Globus pallidus (tissue), 1 donor: ENCODE data around the gene C6.
"Not testable (repeated sequence)": the region's sequence is repeated elsewhere in the genome, so short reads cannot be mapped to it uniquely, and the experiment has no call there.

ENCODE experiments used
- DNase-seq: peaks from one replicate; pipeline ENCODE4 v3.0.0-alpha.2; 2015; ENCODE audit warnings: low spot score

The C6 gene

DNA sequence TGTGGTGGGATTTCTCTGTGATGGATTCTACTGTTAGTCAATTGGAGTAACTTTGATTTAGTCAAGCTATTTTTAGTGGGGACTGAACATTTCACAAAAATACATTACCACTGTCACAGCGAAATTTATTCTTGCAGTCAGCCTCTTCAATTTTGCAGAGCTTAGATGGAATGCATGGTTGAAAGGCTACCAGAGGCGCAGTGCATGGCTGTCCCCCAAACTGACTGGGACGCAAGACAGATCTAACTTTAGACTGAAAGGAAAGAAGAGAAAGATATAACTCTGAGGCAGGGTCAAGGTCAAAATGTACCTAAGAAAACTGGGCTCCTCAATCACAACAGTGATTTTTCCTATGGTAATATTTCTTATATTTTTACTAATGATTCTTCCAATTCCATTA is 13.7 kb downstream of the C6 start:
- no peak for DNase-seq

DNA sequence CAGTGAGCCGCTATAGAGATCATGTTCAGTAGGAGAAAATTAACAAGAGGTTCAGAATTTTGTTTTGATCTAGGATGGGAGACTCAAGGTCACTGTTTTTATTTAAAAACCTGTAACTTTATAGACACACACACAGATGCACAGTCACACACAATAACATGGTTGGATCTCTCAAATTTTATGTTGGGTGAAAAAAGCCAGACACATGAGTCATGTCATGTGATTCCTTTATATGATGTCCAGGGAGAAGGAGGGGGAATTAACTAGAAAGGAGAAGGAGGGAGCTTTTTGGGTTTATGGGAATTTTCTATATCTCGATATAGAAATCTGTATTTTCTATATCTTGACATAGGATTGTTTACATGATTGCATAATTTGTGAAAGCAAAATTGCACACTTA is 17.1 kb downstream of the C6 start:
- no peak for DNase-seq

DNA sequence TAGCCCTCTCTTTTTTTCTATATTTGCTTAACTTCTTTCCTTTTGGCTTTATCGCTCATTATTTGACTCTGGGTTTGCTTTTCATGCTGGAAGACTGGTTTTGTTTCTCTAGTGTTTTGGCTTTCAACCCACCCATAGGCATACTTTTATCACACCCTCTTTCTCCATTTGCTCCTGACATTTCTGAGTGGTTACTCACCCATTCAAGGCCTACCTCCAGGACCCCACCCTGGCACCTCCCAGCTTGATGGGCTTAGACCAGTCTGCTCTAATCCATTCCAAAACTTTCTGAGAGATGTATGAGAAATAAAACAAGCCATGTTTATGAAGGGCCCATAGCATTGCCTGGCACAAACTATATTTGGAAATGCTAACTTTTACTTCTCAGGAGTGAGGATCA is 18.1 kb downstream of the C6 start:
- DNase-seq, result no peak

DNA sequence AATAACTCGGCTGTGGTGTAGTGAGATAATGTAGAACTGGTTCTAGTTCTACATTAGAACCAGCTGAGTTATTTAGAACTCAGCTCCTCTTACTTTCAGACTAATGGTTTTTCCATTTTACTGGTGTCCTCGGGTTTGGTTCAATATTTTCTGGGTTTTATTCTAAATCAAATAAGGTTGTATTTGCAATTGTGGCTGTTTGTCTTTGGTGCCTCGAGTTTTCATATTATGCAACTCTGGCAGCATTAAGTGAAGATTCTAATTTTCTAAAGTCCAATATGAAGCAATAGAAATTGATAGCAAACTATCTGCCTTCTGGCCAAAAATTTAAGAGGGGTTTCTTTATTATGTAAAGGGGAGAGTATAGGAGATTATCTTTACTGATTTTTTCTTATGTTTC is 19.0 kb downstream of the C6 start:
- DNase-seq, result no peak

DNA sequence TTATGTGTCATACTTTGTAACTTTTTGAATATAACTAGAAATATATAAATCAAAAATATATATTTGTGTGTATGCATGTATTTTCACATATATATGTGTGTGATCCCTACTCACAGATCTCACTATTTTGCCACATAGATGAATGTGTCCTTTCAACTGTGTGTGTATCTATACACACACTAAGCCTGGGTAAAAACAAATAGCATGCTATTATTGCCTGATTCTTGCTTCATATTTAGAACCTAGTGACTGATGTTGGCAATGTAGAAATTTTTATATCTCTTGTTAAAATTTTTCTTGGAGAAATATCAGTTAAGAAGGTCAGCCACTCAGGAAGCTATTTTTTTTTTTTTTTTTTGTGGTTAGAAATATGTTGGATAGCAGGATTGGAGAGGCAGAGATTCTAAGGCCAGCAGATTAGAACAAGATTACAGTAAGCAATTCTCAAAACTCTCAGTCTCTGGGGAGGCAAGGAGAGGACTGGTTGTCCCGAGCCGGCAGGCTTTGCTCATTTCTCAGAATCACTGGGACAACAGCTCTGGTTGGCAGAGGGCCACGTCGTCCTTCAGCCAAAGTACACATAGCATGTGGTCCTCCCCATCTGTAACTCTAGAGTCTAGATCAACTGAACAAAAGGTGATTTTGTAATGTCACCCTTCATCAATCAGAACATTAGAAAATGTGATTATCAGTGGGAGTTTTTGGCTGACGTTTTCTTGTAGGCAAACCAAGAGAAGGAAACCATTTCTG is 19.7 kb downstream of the C6 start:
- peak; percentile 33 for DNase-seq

DNA sequence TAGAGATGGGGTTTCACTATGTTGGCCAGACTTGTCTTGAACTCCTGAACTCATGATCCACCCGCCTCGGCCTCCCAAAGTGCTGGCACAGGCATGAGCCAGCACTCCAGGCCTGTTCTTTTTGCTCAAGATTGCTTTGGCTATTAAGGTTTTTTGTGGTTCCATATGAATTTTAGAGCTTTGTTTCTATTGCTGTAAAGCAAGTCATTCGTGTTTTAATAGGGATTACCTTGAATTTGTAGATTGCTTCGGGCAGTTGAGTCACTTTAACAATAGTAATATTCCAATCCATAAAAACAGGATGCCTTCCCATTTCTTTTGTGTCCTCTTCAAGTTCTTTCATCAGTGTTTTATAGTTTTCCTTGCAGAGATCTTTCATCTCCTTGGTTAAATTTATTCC is 22.1 kb downstream of the C6 start:
- no peak for DNase-seq

DNA sequence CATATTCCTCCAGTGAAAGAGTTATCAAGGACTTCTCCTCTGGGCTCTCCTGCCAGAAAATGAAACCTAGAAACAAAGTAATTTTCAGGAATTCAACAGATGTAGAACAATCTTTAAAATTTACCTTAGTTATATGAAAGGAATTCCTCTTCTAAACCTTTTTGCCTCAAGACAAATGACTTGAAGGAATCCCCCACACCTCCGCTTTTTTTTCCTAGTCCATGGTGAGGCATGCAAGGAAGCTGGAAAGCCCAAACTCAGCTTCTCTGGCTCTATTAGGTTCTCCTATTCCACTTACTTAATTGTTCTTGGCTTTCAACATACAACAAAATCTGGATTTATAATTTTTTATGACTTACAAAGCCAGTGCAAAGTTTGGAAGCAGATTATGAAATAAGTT is 27.2 kb downstream of the C6 start:
- DNase-seq, result no peak

DNA sequence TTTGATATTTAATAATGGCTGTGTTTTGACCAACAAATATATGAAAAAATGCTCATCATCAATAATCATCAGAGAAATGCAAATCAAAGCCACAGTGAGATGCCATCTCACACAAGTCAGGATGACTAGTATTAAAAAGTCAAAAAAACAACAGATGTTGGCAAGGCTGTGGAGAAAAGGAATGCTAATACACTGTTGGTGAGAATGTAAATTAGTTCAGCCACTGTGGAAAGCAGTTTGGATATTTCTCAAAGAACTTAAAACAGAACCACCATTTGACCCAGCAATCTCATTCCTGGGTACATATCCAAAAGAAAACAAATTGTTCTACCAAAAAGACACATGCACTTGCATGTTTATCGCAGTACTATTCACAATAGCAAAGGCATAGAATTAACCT is 30.0 kb downstream of the C6 start:
- DNase-seq, result not testable (repeated sequence)

DNA sequence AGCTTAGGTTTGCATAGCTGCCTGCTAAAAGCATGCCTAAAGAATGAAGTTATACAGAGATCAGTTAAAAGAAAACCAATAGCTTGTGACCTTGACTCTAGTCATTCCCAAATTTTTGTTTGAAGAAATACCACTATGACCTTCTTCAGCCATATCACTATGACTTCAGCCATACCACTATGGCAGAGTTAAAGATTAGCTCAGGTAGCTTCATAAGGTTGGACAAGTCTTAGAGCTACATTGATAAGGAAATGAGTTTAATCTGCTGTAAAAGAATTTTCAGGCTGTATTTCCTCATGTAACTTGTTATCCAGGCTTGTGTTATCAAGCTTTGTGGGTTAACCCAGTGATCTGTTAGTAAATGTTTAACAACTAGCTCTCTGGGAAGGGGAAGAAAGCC is 30.7 kb downstream of the C6 start:
- no peak for DNase-seq

DNA sequence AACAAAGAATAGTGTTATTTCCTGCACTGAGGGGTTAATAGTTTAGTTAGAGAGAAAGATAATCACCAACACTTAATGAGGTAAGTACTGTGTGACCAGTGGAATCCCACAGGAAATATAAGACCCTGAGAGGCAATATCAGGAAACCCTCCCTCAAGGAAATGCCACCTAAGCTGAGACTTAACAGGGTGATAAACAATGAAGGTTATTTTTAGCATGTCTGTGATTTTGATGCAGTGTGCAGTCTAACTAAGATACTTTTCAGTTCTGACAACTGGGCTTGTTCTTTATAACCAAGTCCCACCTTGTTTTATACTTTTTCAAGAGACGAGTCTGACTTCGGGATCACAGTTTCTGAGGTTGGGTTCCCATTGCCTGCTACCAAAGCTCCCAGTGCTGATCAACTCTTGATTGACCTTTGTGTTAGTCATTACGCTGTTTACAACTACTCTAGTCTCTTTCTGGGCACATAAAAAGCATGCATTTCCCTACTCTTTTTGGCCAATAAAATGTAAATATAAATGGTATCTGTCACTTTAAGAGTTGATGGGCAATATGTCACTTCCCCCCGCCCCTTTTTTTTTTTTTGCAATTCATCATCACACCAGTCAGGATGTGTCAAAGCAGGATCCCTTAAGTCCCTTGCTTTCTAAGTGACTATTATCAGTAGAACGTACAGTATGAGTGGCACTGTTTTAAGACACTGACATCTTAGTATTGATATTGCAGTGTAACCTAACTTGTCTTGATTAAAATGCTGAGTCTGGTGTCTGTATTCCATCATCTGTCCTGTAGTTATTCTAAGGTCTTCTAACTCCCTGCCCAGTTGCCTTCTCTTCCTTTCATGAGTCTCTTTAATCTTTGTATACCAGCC is 31.4 kb downstream of the C6 start:
- DNase-seq, result no peak

DNA sequence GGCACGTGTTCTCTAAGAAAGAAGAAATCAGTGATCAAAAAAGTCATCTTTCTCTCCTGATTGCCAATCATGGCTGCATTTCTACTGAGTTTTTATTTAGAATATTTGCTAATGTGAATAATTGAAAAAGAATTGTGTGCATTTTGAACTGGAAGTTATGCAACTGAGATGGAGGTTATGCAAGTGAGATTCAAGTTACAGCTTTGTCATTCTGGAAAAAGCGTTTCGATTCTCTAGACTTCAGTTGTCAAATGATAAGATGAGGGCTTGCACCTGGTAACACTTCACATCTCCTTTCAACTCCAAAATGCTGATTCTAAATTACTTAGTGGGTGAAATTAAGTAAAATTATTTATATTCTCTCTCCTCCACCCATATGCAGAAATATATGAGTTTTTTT is 36.4 kb downstream of the C6 start:
- DNase-seq, result no peak

DNA sequence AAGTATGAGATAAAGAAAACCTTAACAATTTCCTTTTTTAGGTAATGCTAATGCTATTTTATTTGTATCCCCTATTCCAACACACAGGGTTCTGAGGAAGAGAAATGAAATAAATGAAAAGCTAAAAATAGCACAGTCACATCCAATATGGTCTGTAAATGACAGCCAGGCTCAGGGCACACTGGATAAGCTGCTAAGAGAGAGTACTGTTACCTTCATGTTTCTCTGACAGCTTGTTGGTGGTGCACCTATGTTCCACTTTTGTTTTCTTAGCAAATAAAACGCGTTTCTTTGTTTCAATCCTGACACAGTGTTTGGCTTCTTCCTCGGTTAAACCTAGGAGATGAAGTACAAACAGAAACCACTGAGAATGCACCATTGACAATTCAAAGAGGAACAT is 41.3 kb downstream of the C6 start:
- DNase-seq, result no peak

DNA sequence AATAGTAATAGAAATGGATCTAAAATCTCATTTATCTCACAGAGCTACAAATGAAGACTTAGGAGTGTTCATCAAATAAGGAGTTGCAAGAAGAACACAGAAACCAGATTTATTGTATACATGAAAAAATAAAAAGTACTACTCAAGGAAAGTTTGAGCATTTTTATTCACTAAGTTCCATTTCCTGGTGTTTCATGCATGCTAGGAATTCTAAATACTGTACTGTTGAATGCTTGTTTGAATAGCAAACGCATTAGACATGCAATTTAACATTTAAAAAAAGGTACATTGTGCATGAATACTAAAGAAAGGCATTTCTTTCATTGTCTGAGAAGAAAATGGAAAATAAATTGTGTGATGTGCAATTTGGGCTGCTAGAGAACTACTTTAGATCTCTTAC is 52.1 kb downstream of the C6 start:
- no peak for DNase-seq

DNA sequence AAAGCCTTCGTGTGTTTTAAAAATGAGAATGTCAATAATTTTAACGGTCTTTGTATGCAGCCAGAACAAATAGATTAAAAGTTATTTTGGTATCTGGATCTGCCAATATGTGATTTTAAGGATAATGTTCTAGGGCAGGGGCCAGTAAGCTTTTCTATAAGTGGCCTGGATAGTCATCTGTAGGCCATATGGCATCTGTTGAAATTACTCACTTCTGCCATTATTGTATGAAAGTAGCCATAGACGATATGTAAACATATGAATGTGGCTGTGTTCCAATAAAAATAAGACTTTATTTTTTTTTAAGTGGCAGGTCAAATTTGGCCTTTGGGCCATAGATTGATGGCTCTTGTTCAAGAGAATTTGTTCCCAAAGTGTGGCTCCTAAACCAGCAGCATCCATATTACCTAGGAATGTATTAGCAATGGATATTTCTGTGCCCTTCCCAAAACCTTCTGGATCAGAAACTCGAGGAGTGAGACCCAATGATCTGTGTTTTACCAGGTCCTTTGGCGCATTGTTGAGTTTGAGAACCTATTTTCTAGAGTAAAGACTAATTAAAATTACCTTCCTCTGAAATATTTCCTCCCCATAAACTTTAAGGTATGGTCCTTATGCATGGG is 55.9 kb downstream of the C6 start:
- DNase-seq, result no peak

DNA sequence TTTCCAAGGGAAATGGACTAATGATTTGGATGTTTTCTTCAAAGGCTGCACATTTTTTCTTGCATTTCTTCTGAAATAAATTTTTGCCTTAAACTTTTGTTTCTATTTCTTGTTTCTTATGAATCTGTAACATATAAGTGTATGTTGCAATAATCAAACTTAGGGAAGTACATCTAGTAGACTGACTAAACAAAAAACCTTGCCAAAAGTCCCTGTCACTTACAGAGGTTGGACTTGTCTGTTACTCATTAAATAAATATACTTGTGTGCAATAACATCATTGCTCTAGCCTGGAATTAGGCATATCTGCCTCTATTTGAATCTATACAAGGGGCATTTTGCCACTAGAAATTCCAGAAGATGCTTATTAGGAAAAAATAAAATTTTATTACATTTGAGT is 56.6 kb downstream of the C6 start:
- no peak for DNase-seq

DNA sequence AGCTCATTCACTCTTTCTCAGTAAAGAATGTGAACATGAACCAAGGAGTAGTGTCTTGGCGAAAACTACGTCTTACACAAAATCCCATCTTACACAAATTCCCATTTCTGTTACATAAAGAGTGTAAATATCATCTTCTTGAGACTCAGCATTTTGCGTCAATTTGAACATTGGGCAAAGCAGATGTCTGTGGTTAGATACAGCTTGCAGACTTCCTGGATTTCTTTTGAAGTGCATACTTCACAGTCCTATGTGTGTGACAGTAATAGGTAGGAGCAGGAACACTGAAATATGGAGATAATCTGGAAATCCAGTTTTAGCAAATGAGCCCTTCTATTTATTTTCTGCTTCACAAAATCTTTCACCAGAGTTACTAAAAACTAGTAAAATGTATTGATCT is 58.8 kb downstream of the C6 start:
- no peak for DNase-seq

DNA sequence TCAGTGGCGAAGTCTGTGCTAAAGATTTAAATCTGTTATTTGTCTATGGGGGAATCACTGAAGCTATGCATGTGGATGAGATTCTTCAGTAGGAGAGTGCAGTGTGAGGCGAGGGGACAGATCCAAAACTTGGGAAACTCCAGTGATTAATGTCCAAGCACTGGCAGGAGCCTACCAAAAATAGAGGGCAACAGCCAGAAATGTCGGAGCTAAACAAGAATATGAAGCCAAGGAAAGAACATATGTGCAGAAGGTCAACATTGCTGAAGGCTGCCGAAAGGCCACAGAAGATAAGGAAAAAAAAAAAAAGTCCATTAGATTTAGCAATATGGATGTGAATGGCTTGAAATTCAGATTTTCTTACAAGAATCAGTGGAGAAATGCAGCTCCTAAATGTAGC is 61.8 kb downstream of the C6 start:
- no peak for DNase-seq

DNA sequence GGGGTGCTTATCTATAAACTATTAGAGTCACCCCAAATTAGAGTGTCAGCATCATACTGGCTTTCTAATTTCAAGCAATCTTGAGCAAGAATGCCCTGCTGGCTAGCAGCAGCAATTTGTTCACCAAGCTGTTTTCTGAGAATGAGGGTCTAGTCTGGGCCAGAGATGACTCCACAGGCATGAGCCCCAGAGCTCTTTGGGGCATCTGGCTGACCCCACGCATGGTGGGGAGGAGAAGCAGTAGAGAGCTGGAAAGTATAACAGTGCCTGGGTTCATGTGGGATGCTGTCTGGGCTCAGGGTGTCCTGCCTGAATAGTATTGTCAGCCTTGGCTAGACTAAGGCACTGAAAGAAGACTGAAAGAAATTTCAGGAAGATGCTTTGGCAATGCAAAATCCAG is 64.9 kb downstream of the C6 start:
- no peak for DNase-seq

DNA sequence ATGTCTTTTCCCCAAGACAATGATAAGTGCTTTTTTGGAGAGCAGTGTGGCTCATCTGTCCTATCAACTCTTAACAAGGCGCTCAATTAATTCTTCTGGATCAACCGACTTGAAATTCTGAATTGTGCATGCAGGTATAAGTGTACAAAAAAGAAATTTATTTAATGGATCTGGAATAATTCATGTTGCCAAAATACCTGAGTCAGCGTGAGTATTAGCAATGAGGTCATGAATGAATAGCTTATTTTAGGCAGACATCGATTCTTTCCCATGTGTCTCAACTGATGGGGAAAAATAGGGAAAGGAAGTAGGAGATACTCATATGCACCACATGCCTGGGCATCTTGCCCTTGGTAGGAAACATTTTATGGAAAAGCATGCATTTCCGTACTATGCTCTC is 68.0 kb downstream of the C6 start:
- no peak for DNase-seq

DNA sequence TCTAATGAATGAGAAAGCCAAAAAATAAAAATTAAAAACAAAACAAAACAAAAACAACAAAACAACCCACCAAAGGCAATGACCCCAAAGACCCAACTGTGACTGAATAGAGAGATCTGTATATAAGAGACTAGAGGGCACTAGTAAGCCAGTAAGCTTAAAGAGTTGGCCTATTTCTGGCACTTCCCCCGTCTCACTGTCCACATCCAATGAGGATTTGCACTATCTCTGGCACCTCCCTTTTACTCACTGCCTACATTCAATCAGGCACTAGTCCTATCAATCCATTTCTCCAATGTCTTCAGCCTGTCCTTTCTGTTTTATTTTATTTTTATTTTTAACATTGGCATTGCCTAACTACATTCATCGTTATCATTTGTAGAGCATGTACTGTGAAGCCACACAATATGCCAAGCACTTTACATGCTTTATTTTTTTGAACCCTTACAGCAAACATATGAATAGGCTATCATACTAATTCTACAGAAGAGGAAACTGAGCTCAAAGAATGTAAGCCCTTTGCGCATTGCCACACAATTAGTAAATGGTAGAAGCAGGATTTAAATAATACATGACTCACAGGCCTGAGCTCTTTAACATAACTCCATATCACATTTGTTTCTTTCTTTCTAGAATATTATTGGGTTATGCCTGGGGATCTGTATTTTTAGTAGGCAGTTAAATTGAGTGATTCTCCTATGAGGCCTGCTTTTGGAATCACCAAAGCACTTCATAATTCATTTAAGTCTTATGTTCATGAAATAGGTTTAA is 70.0 kb downstream of the C6 start:
- no peak for DNase-seq

DNA sequence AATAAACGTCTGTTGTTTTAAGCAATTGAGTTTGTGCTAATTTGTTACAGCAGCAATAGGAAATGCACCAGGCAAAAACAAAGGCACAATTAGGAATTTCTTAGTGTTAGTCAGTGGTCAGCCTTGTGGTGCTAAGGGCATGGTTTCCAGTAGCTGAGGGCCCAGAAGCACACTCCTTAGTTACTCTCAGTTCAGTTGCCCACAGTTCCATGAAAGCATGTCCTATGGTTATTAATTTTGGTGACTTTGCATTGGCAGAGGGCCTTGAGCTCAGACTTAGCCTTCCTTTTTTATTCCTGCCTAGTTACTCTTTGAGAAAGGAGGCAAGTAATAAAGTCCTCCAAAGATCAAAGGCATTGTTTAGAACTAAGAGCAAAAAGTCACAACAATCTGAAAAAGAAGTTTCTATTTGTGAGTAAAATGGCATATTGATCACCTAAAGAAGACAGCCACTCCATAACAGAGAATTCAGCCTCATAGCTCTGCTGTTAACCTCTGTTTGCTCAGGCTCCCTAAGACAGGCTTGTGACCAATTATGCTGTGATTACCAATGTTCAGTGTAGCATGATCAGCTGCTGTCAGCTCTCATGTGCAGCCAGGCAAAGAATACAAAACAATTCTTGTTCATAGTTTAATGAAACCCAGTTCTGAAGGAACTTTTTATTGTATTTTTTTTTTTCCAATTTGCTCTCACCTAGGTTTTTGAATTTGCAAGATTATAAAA is 85.2 kb downstream of the C6 start:
- no peak for DNase-seq

DNA sequence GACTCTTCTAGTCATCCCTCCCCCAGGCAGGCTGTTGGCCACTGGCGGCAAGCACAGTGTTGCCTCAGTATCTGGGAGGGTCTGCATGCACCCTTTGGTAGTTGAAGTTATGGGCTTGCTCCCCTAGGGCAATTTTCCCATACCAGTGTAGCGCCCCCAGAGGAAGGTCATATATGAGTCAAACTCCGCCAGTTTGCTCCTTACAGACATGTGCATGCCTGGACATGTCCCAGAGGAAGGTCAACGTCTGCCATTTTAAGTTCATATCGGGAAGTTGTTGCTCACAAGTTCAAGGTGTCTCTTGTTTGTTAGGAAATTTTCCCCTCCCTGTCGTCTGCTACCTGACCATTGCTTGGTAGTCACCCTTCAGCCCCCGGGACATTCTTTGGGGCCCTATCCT is 90.9 kb downstream of the C6 start:
- no peak for DNase-seq
